Body of pancreas (tissue), 4 donors: ENCODE data around the gene USP51.

Experiments used
- CTCF ChIP-seq, 7 experiments: fragments of 450-650 bp in 4 of 7; fragments of 200-600 bp in 3 of 7; sonication (generic) in 3 of 7; IDR thresholded peaks; one replicate each; pipeline ENCODE4 v1.5.1; 2016 to 2019; ENCODE audit warnings: antibody characterized with exemption in 7 of 7
- POLR2A ChIP-seq, 3 donors: fragments of 450-650 bp; IDR thresholded peaks; one replicate each; pipeline ENCODE4 v1.6.1; 2016; ENCODE audit warnings: antibody characterized with exemption in 3 of 3, mild to moderate bottlenecking in 2 of 3

GRCh38 chrX:55451626-55451989 is 38.0 kb downstream of the USP51 start:
- no peak for TF ChIP-seq CTCF (IDR thresholded peaks at IDR 0.05)
- TF ChIP-seq POLR2A (IDR thresholded peaks at IDR 0.05): no peak
